ENCODE results near the gene RDH13.

Gene RDH13

DNA sequence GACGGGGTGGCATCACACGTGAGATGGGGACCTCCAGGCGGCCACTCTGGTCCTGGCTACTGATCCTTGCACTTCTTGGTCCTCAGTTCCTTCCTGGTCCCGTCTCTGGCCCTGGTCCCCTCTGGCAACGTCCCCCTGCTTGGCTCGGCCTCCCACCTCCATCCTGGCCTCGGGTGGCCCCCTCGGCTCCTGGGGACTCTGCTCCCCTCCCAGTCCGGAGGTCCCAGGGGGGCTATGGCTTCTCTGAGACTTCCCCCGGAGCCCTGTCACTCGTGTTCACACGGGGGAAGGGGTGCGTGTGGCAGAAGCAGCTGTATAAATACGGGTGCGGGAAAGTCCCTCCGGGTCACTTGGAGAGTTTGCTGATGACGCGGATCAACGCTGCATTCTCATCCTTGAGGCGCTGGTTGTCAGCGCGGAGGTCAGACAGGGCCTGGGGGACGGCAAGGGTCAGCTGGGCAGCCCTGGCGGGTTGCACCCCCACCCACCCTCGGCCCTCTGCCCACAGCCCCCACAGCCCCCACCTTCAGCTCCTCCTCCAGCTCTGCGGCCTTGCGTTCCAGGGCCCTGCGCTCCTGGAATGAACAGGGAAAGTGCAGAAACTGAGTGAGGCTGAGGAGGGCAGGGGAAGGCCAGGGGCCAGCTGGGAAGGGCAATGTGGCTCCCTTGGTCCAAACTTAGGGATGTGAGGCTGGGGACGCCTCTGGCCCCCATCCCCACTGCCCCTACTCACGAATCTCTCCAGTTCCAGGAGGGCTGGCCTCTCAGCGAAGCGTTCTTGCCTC lies 28.4 kb upstream of the RDH13 start:
- TF ChIP-seq POLR2AphosphoS5 (IDR thresholded peaks at IDR 0.05; ENCODE audit: low read depth) = no peak
- TF ChIP-seq, protein P1, sequence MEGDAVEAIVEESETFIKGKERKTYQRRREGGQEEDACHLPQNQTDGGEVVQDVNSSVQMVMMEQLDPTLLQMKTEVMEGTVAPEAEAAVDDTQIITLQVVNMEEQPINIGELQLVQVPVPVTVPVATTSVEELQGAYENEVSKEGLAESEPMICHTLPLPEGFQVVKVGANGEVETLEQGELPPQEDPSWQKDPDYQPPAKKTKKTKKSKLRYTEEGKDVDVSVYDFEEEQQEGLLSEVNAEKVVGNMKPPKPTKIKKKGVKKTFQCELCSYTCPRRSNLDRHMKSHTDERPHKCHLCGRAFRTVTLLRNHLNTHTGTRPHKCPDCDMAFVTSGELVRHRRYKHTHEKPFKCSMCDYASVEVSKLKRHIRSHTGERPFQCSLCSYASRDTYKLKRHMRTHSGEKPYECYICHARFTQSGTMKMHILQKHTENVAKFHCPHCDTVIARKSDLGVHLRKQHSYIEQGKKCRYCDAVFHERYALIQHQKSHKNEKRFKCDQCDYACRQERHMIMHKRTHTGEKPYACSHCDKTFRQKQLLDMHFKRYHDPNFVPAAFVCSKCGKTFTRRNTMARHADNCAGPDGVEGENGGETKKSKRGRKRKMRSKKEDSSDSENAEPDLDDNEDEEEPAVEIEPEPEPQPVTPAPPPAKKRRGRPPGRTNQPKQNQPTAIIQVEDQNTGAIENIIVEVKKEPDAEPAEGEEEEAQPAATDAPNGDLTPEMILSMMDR (IDR thresholded peaks at IDR 0.05; ENCODE audit: insufficient read depth, low read length) = no peak
- TF ChIP-seq SPI1 (IDR thresholded peaks at IDR 0.05; ENCODE audit: borderline replicate concordance, low read depth) = no peak
- TF ChIP-seq GABPA (IDR thresholded peaks at IDR 0.05; ENCODE audit: low read depth) = no peak
- TF ChIP-seq, protein P2, sequence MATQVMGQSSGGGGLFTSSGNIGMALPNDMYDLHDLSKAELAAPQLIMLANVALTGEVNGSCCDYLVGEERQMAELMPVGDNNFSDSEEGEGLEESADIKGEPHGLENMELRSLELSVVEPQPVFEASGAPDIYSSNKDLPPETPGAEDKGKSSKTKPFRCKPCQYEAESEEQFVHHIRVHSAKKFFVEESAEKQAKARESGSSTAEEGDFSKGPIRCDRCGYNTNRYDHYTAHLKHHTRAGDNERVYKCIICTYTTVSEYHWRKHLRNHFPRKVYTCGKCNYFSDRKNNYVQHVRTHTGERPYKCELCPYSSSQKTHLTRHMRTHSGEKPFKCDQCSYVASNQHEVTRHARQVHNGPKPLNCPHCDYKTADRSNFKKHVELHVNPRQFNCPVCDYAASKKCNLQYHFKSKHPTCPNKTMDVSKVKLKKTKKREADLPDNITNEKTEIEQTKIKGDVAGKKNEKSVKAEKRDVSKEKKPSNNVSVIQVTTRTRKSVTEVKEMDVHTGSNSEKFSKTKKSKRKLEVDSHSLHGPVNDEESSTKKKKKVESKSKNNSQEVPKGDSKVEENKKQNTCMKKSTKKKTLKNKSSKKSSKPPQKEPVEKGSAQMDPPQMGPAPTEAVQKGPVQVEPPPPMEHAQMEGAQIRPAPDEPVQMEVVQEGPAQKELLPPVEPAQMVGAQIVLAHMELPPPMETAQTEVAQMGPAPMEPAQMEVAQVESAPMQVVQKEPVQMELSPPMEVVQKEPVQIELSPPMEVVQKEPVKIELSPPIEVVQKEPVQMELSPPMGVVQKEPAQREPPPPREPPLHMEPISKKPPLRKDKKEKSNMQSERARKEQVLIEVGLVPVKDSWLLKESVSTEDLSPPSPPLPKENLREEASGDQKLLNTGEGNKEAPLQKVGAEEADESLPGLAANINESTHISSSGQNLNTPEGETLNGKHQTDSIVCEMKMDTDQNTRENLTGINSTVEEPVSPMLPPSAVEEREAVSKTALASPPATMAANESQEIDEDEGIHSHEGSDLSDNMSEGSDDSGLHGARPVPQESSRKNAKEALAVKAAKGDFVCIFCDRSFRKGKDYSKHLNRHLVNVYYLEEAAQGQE (IDR thresholded peaks at IDR 0.05; ENCODE audit: insufficient replicate concordance, low read depth) = no peak
- Histone ChIP-seq H3K4me3 (replicated peaks; ENCODE audit: insufficient read depth, low read length) (no peak overlapping the region), H3K27me3 (ENCODE audit: insufficient read depth, poor library complexity, severe bottlenecking) (peaks cover 4% of the 10 kb centered on the region), H3K27ac (replicated peaks) (no peak overlapping the region)
- DNase-seq (ENCODE audit: low read depth in 1 of 2, low spot score in 1 of 2) = no peak

DNA sequence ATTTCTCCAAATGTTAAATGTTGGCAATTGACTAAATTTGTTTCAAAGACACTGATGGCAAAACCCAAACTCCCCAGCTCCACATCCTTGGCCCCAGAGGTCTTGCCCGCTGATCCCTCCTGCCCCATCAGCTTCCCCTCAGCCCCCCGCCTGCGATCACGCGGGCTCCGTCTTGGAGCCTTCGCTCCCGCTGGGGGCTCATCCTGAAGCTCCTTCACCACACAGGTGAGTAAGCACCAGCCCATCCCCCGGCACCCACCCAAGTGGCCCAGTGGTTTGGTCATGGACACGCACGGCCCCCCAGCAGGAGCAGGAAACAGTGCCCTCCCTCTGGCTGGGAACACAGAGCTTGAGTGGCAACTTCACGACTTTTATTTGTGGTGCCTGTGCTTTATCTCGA lies 27.6 kb upstream of the RDH13 start:
- no peak overlapping the region for H3K4me3 ChIP-seq (replicated peaks; ENCODE audit: insufficient read depth, low read length)
- no peak overlapping the region for H3K27ac ChIP-seq (replicated peaks)
- DNase-seq (ENCODE audit: low read depth in 1 of 2, low spot score in 1 of 2) = no peak
- peaks cover 11% of the 10 kb centered on the region for H3K27me3 ChIP-seq (ENCODE audit: insufficient read depth, poor library complexity, severe bottlenecking)
- TF ChIP-seq SPI1 (IDR thresholded peaks at IDR 0.05; ENCODE audit: borderline replicate concordance, low read depth) (no peak), GABPA (IDR thresholded peaks at IDR 0.05; ENCODE audit: low read depth) (no peak), POLR2AphosphoS5 (IDR thresholded peaks at IDR 0.05; ENCODE audit: low read depth) (no peak)
- TF ChIP-seq, protein P2 (IDR thresholded peaks at IDR 0.05; ENCODE audit: insufficient replicate concordance, low read depth) = no peak
- TF ChIP-seq, protein P1 (IDR thresholded peaks at IDR 0.05; ENCODE audit: insufficient read depth, low read length) = no peak

DNA sequence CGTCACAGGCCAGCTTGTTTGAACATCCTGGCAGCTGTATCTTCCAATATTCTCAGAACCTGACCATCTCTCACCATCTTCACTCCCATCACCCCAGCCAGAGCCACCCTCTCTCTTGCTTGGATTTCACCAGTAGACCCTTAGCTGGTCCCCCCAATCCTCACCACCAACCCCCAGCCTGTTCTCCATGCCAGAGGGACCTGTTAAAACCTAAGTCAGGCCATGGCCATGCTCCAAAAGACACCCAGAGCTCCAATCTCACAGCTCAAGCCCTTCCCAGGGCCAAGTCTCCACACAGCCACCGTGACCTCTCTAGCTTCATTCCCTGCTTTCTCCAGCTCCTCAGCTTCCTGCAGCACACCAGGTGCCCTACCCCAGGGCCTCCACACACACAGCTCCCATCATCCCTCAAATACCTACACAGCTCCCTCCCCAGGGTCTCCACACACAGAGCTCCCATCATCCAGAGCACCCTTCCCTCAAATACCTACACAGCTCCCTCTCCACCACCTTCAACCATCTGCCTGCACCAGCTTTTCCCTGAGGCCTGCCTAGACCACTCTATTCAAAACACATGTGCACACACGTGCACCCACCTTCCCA lies 26.5 kb upstream of the RDH13 start:
- Histone ChIP-seq H3K4me3 (replicated peaks; ENCODE audit: insufficient read depth, low read length) (no peak overlapping the region), H3K27me3 (ENCODE audit: insufficient read depth, poor library complexity, severe bottlenecking) (peaks cover 12% of the 10 kb centered on the region), H3K27ac (replicated peaks) (no peak overlapping the region)
- no peak for TF ChIP-seq SPI1 (IDR thresholded peaks at IDR 0.05; ENCODE audit: borderline replicate concordance, low read depth)
- TF ChIP-seq, protein P1 (IDR thresholded peaks at IDR 0.05; ENCODE audit: insufficient read depth, low read length) = no peak
- no peak for TF ChIP-seq GABPA (IDR thresholded peaks at IDR 0.05; ENCODE audit: low read depth)
- TF ChIP-seq, protein P2 (IDR thresholded peaks at IDR 0.05; ENCODE audit: insufficient replicate concordance, low read depth) = no peak
- TF ChIP-seq POLR2AphosphoS5 (IDR thresholded peaks at IDR 0.05; ENCODE audit: low read depth) = no peak
- DNase-seq (ENCODE audit: low read depth in 1 of 2, low spot score in 1 of 2) = no peak

All from HL-60 (cell line).